Forelimb muscle (tissue), 1 donor: ENCODE measurements around the gene IMPDH1. TPM values are rescaled to one million over a fixed set of nuclear protein-coding genes. Genes with fewer than 3 reads are reported as not detected.

Source experiments
- DNase-seq: peaks from one replicate; pipeline ENCODE4 v3.0.0-alpha.2; 2013; ENCODE audit warnings: low read depth
- polyA plus RNA-seq: library from polyadenylated mRNA; unstranded; fragments of 120-200 nt; gene quantifications from one replicate; pipeline ENCODE4 v1.2.1, GENCODE V29; 2013; ENCODE audit not compliant: insufficient read length

The IMPDH1 gene
- polyA plus RNA-seq, 1 donor, result 20.5 TPM

DNA sequence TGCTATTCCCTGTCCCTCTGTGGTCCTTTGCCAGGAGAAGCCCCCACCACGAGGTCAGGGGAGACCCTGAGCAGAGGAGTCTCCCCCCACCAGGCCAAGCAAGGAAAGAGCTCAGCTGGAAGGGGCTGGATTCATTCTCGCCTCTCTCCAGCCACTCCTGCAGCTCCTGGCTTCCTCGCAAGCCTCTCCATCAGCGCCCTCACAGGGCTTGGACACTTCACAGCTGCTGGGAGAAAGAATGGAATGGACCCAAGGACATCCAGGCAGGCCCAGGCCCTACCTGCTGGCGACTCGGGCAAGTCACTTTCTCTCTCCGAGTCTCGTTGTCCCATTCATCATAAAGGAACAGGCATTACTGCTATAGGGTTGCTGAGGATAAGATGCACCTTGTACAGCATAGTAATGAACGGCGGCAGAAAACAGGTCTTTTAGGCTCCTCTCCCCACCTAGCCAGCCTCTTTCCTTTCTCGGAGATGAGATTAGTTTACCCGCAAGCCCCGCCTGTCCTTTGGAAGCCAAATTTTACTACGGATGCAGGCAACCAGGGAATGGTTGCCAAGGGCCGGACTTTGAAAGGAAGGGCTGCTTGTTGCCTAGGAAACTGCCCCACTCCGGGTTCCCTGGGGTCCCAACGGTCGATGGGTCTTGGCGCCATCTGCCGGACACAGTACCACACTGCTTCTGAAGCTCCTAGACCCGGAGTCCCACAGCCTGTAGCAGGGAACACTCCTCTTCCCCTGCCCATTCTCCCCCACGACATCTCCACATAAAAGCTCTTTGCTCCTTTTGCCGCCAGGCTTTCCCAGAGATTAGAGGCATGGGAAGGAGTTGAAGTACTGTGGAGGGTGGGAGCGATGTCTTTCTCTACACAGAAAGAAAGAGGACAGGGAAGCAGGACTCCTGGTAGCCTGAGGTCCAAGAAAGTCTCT lies 22.3 kb downstream of the IMPDH1 start:
- peak; percentile 29 for DNase-seq

DNA sequence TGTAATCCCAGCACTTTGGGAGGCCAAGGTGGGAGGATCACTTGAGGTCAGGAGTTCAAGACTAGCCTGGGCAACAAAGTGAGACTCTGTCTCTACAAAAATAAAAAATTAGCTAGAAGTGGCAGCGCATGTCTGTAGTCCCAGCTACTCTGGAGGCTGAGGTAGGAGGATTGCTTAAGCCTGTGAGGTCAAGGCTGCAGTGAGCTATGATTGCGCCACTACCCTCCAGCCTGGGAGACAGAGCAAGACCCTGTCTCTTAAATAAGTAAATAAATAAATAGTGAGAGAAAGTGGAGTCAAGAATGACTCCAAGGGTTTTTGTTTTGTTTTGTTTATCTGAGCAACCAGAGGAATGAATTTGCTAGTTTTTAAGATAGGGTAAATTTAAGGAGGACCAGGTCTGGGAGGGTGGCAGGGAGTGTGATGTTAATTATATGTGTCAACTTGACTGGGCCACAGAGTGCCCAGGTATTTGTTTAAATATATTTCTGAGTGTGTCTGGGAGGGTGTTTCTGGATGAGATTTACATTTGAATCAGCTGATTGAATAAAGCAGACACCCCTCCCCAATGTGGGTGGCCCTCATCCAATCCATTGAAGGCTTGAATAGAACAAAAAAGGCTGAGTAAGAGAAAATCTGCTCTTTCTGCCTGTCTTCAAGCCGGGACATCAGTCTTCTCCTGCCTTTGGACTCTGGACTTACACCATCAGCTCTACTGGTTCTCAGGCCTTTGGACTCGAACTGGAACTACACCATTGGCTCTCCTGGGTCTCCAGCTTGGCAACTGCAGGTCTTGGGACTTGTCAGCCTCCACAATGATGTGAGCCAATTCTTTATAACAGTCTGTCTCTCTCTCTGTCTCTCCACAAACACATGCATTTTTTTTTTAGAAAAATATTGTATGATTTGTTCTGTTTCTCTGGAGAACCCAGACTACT lies 23.5 kb downstream of the IMPDH1 start:
- DNase-seq, result no peak

DNA sequence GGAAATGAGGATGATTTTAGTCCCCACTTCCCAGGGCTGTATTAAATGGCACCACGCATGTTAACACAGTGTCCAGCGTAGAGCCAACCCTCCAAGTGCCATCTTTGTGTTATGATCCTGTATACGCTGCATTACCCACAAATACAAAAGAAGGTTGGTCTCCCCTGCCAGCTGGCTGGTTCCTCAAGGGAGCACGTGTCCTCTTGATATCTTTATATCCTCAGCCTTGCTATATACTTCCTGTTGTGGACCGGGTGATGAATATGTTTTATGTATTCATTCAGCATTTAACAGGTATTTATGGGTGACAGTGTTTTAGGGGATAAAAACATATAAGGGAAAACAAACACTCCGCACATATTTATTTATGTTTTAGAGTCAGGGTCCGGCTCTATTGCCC lies 25.1 kb downstream of the IMPDH1 start:
- DNase-seq, result no peak

- no peak for DNase-seq
Measured at GRCh38 chr7:128383776-128384175, 26.0 kb downstream of the IMPDH1 start.

DNA sequence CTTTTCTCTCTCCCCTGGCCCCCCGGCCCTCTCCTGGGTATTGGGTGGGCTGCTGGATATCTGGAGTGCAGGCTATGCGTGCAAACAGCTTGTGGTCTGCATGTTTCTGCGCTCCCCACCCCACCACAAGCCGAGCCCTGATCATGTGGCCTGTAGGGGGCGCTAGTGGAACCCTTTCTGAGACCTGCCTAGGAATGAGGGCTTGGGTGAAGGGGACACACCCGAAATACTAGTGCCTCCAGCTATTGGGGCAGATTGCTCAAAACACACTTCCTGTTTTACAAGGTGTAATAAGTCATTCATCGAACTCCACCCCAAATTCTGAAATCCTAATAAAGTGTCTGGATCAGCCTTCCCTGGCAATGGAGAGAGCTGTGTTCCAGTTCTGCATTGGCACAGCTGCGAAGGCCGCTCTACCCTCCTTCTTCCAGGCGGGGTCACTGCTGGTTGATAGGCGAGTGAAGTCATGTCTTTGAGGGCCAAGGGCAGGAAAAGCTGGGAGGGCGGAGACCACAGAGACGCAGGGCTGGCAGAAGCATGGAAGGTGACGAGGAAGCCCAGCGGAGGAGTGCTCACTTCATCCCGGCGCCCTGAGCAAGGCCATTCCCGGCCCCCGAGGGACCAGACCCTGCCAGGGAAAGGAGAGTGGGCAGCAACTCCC lies 28.5 kb downstream of the IMPDH1 start:
- no peak for DNase-seq

DNA sequence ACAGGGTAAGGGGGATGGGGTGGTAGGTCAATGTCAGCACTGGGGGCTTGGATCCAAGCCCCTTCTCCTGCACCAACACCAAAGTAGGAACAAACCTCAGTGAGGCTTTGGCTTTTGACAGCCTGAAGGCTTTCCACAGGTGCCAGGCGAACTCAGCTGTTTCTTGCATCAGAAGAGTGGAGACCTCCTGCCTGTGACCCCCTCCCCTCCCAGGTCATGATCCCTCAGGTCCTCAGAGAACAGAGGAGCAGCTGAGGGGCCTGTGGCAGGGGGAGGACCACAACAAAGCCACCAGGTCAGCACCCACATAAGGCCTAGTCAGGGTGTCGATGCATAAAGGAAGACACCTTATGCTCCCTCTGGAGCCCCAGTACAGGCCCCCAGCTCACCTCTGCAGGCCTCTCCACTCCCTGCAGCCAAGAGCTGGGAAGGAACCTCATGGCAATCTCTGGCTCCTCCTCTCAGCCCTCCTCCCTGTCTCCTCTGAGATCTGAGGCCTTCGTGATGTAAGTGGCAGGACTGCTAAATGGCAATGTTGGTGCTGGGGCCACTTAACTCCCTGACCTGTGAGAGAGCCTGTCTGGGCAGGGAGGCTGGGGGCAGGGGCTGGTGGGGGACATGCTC lies 29.2 kb downstream of the IMPDH1 start:
- DNase-seq, result no peak

DNA sequence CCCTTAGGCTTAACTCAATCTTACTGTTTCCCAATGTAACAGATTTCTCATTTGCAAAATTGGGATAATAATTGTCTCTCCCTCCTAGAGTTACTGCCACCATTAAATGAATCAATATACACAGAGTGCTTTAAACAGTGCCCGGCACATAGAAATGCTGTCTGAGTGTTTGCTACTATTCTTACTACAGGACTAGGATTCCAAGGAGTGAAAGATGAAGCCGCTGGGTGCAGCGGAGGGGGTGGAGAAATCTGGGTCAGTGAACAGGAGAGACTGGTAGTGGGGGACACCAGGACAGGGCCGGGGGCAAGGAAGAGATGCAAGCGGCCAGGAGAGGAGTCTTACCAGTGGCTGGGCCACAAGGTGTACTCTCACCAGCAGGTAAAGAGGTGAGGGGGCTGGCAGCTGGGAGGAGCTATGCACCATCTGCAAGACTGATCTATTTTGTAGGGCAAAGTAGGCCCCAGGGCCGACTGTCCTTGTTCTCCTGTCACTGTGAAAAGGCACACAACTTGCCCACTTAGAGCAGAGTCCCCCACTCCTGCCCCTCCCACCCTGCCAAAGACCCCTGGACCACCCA lies 29.8 kb downstream of the IMPDH1 start:
- DNase-seq, result no peak

DNA sequence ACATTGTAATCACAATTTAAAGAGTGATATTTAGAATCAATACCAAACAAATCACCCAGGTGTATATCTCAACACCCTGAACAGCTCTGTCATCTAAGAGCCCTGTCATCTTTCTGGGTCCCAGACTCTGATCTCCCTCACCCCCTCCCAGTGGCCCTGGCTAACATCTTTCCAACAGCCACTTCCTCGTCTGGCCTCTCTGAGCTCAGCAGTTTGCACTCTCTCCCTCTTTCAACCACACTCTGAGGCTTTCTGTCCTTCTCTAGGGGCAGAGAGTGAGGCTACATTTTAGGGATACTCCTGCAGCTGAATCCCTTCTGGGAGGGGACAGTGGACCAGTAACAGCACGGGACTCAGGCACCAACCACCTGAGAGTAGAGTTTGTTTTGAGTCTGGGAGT lies 31.1 kb downstream of the IMPDH1 start:
- DNase-seq, result no peak

DNA sequence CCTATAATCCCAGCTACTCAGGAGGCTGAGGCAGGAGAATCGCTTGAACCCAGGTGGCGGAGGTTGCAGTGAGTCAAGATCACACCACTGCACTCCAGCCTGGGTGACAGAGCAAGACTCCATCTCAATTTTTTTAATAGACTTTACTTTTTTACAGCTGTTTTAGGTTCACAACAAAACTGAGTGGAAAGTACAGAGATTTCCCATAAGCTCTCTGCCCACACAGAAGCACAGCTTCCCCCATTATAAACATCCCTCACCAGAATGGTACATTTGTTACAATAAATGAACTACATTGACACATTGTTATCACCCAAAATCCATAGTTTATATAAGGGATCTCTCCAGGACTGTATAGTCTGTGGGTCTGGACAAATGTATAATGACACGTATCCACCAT lies 33.7 kb downstream of the IMPDH1 start:
- DNase-seq, result no peak

DNA sequence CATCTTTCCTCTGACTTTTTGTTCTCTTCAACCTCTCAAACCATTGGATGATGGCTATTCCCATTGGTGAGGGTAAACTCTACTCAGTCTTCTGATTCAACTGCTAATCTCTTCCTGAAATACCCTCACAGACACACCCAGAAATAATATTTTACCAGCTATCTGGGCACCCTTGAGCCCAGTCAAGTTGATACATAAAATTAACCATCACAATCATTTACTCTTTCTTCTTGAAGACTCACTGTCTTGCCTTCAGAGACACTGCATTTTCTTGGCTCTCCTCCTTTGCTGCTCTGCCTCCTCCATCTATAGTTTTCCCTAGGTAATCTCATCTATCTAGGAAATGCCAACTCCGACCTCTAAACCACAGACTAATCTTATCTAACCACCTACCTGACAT lies 35.7 kb downstream of the IMPDH1 start:
- no peak for DNase-seq

- no peak for DNase-seq
Measured at GRCh38 chr7:128373606-128374005, 36.2 kb downstream of the IMPDH1 start.

- no peak for DNase-seq
Measured at GRCh38 chr7:128370491-128370890, 39.3 kb downstream of the IMPDH1 start.

DNA sequence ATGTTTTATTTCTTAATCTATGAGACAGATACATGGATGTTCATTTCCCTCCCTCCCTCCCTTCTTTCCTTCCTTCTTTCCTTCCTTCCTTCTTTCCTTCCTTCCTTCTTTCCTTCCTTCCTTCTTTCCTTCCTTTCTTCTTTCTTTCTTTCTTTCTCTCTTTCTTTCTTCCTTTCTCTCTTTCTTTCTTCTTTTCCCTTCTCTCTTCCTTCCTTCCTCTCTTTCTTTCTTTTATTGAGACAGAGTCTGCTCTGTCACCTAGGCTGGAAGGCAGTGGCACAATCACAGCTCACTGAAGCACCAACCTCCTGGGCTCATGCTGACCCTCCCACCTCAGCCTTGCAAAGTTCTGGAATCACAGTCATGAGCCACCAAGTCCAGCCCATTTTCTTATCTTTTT lies 42.8 kb downstream of the IMPDH1 start:
- DNase-seq, result no peak

- DNase-seq, result no peak
Measured at GRCh38 chr7:128366300-128366699, 43.5 kb downstream of the IMPDH1 start.

- no peak for DNase-seq
Measured at GRCh38 chr7:128365432-128365831, 44.4 kb downstream of the IMPDH1 start.

GRCh38 chr7:128364166-128364870 lies 45.5 kb downstream of the IMPDH1 start:
- DNase-seq, result no peak

DNA sequence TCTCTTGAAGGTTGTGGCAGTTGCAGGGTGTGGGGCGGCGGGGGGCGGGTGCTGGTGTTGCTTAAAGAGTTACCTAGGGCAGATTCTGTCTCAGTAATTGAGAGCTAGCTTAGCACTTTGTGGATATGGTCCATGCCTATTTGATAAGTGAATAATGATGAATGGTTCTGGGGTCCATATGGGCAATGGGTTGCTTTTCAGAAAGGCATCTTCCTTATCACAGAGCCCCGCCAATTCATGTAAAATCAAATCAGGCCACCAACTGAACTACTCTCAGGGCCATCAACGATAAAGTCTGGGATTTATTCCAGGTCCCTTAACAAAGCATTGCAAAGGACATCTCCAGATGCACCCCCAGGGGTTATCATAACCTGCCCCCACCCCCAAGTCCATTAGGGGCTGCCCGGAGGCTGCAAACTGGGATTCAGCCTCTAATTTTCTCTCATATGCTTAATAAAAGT lies 46.5 kb downstream of the IMPDH1 start:
- no peak for DNase-seq

DNA sequence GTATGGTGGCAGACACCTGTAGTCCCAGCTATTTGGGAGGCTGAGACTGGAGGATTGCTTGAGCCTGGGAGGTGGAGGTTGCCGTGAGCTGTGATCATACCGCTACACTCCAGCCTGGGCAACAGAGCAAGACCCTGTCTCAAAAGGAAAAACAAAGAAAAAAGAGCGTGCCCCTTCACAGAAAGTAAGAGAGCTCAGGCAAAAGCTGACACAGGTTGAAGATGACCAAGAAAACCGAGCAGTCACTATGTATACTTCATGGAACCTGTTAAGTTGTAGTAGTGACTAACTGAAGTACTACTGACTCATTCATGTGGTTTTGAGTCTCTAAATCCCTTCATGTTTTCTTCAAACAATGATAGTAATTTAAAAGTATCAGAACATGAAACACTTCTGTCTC lies 47.1 kb downstream of the IMPDH1 start:
- DNase-seq, result no peak

DNA sequence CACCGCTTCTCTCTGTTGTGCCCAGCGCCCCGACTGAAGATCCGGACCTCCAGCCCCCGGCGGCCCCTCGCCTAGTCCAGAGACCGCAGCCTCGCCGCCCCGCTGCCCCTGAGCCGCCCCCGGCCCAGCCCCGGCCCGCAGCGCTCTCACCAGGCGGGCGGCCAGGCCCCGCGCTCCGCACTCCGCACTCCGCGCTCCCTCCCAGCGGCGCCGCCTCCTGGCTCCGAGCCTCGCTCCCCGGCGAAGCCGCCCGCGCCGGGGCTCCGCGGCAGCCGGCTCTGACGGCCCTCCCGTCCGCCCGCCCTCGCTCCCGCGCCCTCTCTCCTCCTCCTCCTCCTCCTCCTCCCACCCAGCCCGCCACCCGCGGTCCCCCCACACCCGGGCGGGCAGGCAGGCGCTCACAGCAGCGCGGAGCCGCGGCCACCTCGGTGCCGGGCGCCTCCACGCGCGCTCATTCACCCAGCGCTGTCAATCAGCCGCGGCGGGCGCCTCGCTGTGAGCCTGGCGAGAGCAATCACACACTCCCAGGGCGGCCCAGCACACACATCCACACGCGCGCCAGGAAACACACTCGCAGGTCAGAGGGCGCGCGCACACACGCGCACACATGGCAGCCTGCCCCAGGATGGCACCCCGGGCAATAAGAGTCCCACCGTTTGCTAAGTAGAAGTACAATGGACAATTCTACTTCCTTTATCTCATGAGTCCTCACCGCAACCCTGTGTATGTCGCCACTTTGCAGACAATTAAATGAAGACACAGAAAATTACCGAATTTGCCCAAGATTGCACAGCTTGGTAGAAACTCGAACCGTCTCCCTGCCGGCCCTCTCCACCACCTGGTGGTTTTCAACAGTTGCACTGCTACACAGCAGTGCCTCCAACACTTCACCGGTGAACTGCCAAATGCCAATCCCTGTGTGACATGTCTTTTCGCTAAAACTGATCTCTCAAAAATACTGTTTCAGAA lies 48.1 kb downstream of the IMPDH1 start, which contains the start of gene PRRT4:
Gene PRRT4, minus strand, starts transcription at position 280 of the 969 bp plus-strand sequence.
- DNase-seq, result no peak
